B cell (primary cell): ENCODE measurements around the gene BANP. TPM values are rescaled to one million over a fixed set of nuclear protein-coding genes. Genes with fewer than 3 reads are reported as not detected.

Experiments
- ATAC-seq: fragments of 200-7000 bp; cut with Tn5 transposase; one replicate; pipeline ENCODE4 v1.10.0; 2021; ENCODE audit warnings: low read depth, mild to moderate bottlenecking, moderate number of reproducible peaks, moderate library complexity
- CTCF ChIA-PET: fragments of 350-600 bp; sonication (Branson Sonifier 250); formaldehyde crosslinking; loops from one replicate; lab custom pipeline; 2021; ENCODE audit warnings: antibody characterized with exemption, inconsistent platforms; lab: Charles Lee
- POLR2A ChIA-PET: fragments of 350-600 bp; sonication (Branson Sonifier 250); formaldehyde crosslinking; loops from one replicate; lab custom pipeline; 2021; ENCODE audit warnings: antibody characterized with exemption; lab: Charles Lee
- DNase-seq: peaks from one replicate; pipeline ENCODE4 v3.0.0; 2013
- H2AFZ ChIP-seq: 2 replicates; pipeline ENCODE4 v1.6.1; 2012; ENCODE audit warnings: mild to moderate bottlenecking, low read depth, low read length; ENCODE audit not compliant: insufficient read depth, poor library complexity, severe bottlenecking
- H3K27ac ChIP-seq, 2 donors: 1 replicate in 1 of 2; 2 replicates in 1 of 2; pipeline ENCODE4 v1.5.1; 2012 to 2013; ENCODE audit warnings: low read length in 2 of 2, mild to moderate bottlenecking in 2 of 2, moderate library complexity in 1 of 2
- H3K27me3 ChIP-seq, 4 experiments: fragments of 200-600 bp in 1 of 4; sonication (generic) in 1 of 4; replicated peaks in 1 of 4; 1 replicate in 2 of 4; 2 replicates in 2 of 4; pipeline versions ENCODE4 v1.6.1 to v1.7.0; 2013 to 2016; ENCODE audit warnings: low read length in 3 of 4, mild to moderate bottlenecking in 2 of 4, mixed read lengths in 1 of 4, moderate library complexity in 1 of 4; ENCODE audit not compliant: insufficient read depth in 4 of 4, control insufficient read depth in 3 of 4; ENCODE audit errors: control extremely low read depth in 1 of 4
- H3K36me3 ChIP-seq, 2 experiments: replicated peaks in 1 of 2; 1 replicate in 1 of 2; 2 replicates in 1 of 2; pipeline versions ENCODE4 v1.6.1 to v1.7.1; 2013; ENCODE audit warnings: low read length in 1 of 2; ENCODE audit not compliant: insufficient read depth in 2 of 2, control insufficient read depth in 1 of 2; ENCODE audit errors: control extremely low read depth in 1 of 2, extremely low read depth in 1 of 2
- H3K4me1 ChIP-seq, 2 donors: fragments of 200-600 bp in 1 of 2; sonication (generic) in 1 of 2; 1 replicate in 1 of 2; 2 replicates in 1 of 2; pipeline versions ENCODE4 v1.5.1 to v1.6.1; 2013 to 2017; ENCODE audit warnings: low read length in 2 of 2; ENCODE audit not compliant: control insufficient read depth in 2 of 2, insufficient read depth in 2 of 2
- H3K4me2 ChIP-seq: replicated peaks from 2 replicates; pipeline ENCODE3; 2012; ENCODE audit warnings: mild to moderate bottlenecking, low read depth, low read length; ENCODE audit not compliant: poor library complexity, severe bottlenecking
- H3K4me3 ChIP-seq, 5 experiments: fragments of 200-600 bp in 1 of 5; sonication (generic) in 1 of 5; 1 replicate in 3 of 5; 2 replicates in 2 of 5; pipeline versions ENCODE4 v1.5.1 to v1.7.0; 2011 to 2016; ENCODE audit warnings: low read length in 4 of 5, mild to moderate bottlenecking in 4 of 5, low read depth in 2 of 5, control low read depth in 1 of 5, moderate library complexity in 1 of 5; ENCODE audit not compliant: insufficient read depth in 1 of 5; ENCODE audit errors: control extremely low read depth in 1 of 5, extremely low read depth in 1 of 5
- H3K79me2 ChIP-seq: fragments of 200-600 bp; sonication (generic); one replicate; pipeline ENCODE4 v1.6.0; 2016; ENCODE audit warnings: low read length; ENCODE audit not compliant: control insufficient read depth, insufficient read depth
- H3K9ac ChIP-seq: fragments of 200-600 bp; sonication (generic); 2 replicates; pipeline ENCODE4 v1.6.1; 2017; ENCODE audit warnings: mild to moderate bottlenecking, low read length, moderate library complexity
- H3K9me3 ChIP-seq, 3 donors: one replicate each; pipeline versions ENCODE4 v1.6.1 to v1.7.1; 2013; ENCODE audit warnings: low read length in 2 of 3; ENCODE audit not compliant: control insufficient read depth in 2 of 3, insufficient read depth in 1 of 3; ENCODE audit errors: control extremely low read depth in 1 of 3
- H4K20me1 ChIP-seq: 2 replicates; pipeline ENCODE4 v1.6.0; 2012; ENCODE audit warnings: mild to moderate bottlenecking, low read length; ENCODE audit not compliant: insufficient read depth, control insufficient read depth, poor library complexity, severe bottlenecking
- H3K27ac Mint-ChIP-seq: one replicate; pipeline ENCODE4 v1.8.0; 2021; ENCODE audit warnings: mixed read lengths
- H3K27me3 Mint-ChIP-seq: one replicate; pipeline ENCODE4 v1.8.0; 2021; ENCODE audit warnings: mixed read lengths
- H3K4me1 Mint-ChIP-seq: one replicate; pipeline ENCODE4 v1.8.0; 2021; ENCODE audit warnings: mixed read lengths
- H3K4me3 Mint-ChIP-seq: one replicate; pipeline ENCODE4 v1.8.0; 2021; ENCODE audit warnings: mixed read lengths
- H3K9me3 Mint-ChIP-seq: one replicate; pipeline ENCODE4 v1.8.0; 2022; ENCODE audit warnings: mixed read lengths; ENCODE audit not compliant: insufficient read depth
- EZH2 ChIP-seq: IDR thresholded peaks from 2 replicates; pipeline ENCODE4 v1.6.1; 2012; ENCODE audit warnings: borderline replicate concordance, low read depth, mild to moderate bottlenecking, moderate library complexity, low read length; ENCODE audit not compliant: insufficient read depth, poor library complexity, severe bottlenecking
- WGBS: methylation state at CpG from one replicate; pipeline ENCODE4 v1.1.5; 2013; ENCODE audit warnings: missing lambda C conversion rate; ENCODE audit not compliant: insufficient coverage; 5-methylcytosine and 5-hydroxymethylcytosine counted together
- intact Hi-C: fragments of 100-400 bp; cut with micrococcal nuclease; formaldehyde crosslinking; loops from one replicate; pipeline ENCODE4 v1.10.0; 2022
- polyA plus RNA-seq: library from polyadenylated mRNA; depleted of rRNA; stranded (reverse); fragments of >200 nt; gene quantifications from 2 replicates; pipeline ENCODE4 v1.2.3, GENCODE V29; 2012
- total RNA-seq, 2 donors: library from RNA; stranded (reverse); fragments of 120-200 nt in 1 of 2; gene quantifications; 1 replicate in 1 of 2; 2 replicates in 1 of 2; pipeline versions ENCODE4 v1.2.3 to v1.2.4, GENCODE V29; 2013 to 2022
- TF ChIP-seq, protein P1 (sequence below): fragments of 200-600 bp; IDR thresholded peaks from one replicate; pipeline ENCODE4 v1.8.0; 2022; ENCODE audit warnings: antibody characterized with exemption, mild to moderate bottlenecking

The BANP gene
- total and polyA plus RNA-seq, 2 donors (not counting 1 experiment from before 2014, with no cell fraction given), result 44.4 to 181 TPM

DNA sequence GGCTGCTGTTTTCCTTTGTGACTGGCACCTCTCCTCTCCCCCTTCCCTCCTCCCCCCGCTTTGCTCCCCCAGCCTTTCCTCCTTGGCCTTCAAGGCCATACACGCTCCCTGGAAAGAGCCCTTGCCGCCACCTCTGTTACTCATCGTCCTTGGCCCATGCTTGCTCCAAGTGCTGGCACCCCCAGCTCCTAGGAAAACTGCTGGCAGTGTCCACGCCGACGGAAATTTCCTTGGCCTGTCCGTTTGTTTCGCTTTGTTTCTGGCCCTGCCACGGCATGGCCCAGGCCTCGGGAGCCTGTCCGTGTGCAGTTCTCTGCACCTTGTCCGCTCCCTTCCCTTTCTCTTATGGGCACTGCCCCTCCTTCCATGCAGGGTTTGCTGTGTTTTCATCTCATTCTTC is 32.9 kb upstream of the BANP start:
- Mint-ChIP-seq H3K4me1 (no peaks in the 10 kb centered on the region), H3K9me3 (no peaks in the 10 kb centered on the region), H3K27ac (no peak overlapping the region), H3K4me3 (no peak overlapping the region), H3K27me3 (peaks cover 18% of the 10 kb centered on the region)
- H3K27ac ChIP-seq, result no peak overlapping the region
- POLR2A ChIA-PET, result no interaction called here
- ATAC-seq, result no peak
- WGBS, result 93% methylated on average over 13 of the region's 13 CpGs
- no peak overlapping the region for H3K4me2 ChIP-seq
- intact Hi-C loops, result no loop called here
- TF ChIP-seq, protein P1, sequence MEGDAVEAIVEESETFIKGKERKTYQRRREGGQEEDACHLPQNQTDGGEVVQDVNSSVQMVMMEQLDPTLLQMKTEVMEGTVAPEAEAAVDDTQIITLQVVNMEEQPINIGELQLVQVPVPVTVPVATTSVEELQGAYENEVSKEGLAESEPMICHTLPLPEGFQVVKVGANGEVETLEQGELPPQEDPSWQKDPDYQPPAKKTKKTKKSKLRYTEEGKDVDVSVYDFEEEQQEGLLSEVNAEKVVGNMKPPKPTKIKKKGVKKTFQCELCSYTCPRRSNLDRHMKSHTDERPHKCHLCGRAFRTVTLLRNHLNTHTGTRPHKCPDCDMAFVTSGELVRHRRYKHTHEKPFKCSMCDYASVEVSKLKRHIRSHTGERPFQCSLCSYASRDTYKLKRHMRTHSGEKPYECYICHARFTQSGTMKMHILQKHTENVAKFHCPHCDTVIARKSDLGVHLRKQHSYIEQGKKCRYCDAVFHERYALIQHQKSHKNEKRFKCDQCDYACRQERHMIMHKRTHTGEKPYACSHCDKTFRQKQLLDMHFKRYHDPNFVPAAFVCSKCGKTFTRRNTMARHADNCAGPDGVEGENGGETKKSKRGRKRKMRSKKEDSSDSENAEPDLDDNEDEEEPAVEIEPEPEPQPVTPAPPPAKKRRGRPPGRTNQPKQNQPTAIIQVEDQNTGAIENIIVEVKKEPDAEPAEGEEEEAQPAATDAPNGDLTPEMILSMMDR, result no peak
- no peak for TF ChIP-seq EZH2
- H4K20me1 ChIP-seq, result no peaks in the 10 kb centered on the region
- CTCF ChIA-PET, result no interaction called here
- H3K4me3 ChIP-seq, result no peak overlapping the region
- DNase-seq, result no peak
- H3K36me3 ChIP-seq, result no peaks in the 10 kb centered on the region
- no peaks in the 10 kb centered on the region for H3K9me3 ChIP-seq
- H2AFZ ChIP-seq, result no peak overlapping the region
- H3K27me3 ChIP-seq, result peaks cover 0 to 9% (median 1%) of the 10 kb centered on the region in 4 experiments
- H3K79me2 ChIP-seq, result no peaks in the 10 kb centered on the region
- H3K9ac ChIP-seq, result no peak overlapping the region
- no peaks in the 10 kb centered on the region for H3K4me1 ChIP-seq

DNA sequence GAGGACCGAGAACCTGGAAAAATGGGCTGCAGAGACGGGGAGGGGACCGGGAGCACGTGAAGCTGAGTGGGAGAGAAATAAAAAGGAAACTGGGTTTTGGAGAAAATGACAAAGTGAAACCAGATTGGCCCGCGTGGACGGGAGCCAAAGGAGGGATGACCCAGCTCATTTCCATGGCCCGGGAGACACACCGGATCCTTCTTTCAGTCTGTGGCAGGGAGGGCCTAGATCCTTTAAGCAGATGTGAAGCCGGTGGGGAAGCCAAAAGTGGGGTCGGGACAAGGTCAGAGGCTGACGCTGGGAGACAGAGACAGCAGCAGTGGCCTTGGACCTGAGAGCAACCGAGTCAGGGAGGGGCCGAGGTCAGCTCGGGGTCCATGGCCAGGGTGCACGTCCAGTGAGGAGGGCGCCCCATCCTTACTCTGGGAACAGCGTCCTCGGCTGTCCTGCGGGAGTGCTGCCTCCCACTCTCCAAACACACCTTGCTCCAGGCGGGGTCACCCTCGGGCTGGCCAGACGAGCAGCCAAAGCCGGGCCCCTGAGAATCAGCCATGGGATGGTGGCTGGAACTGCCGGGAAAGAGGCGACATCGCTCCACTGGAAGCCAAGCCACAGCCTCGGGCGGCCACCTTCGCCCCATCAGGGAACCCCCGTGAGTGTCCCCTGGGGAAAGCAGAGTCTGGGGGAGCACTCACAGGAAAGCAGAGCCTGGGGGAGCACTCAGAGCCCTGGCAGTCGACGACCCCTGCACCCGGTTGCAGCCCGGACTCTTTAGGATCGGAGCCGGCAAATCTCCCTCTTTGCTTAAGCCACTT is 32.2 kb upstream of the BANP start:
- DNase-seq, result no peak
- H2AFZ ChIP-seq, result no peak overlapping the region
- H3K27me3 ChIP-seq, result peaks cover 0 to 4% (median 1%) of the 10 kb centered on the region in 4 experiments
- ChIA-PET CTCF (no interaction called here), POLR2A (no interaction called here)
- TF ChIP-seq, protein P1, result no peak
- TF ChIP-seq EZH2, result no peak
- 72% methylated on average over 35 of the region's 37 CpGs for WGBS
- Mint-ChIP-seq H3K4me3 (no peak overlapping the region), H3K27ac (no peak overlapping the region), H3K4me1 (peaks cover 5% of the 10 kb centered on the region), H3K9me3 (no peaks in the 10 kb centered on the region), H3K27me3 (peaks cover 18% of the 10 kb centered on the region)
- H3K4me2 ChIP-seq, result no peak overlapping the region
- no peaks in the 10 kb centered on the region for H3K9me3 ChIP-seq
- H3K4me1 ChIP-seq, result peaks cover 2 to 3% of the 10 kb centered on the region in 2 donors
- no peaks in the 10 kb centered on the region for H3K36me3 ChIP-seq
- H4K20me1 ChIP-seq, result no peaks in the 10 kb centered on the region
- no peak for ATAC-seq
- H3K4me3 ChIP-seq, result no peak overlapping the region
- no peaks in the 10 kb centered on the region for H3K79me2 ChIP-seq
- intact Hi-C loops, result no loop called here
- H3K9ac ChIP-seq, result no peak overlapping the region
- no peak overlapping the region for H3K27ac ChIP-seq
